ENCODE measurements around the gene RANBP10.
"Not testable (repeated sequence)": the region's sequence is repeated elsewhere in the genome, so short reads cannot be mapped to it uniquely, and the experiment has no call there.

RANBP10 gene

GRCh38 chr16:67704110-67704509 lies 102.2 kb downstream of the RANBP10 start:
- peaks cover 7% of the 10 kb centered on the region for H3K4me1 ChIP-seq (ENCODE audit: control insufficient read depth, insufficient read depth, low read length, poor library complexity, severe bottlenecking)
- H3K4me3 ChIP-seq (ENCODE audit: insufficient read depth, low read depth, low read length, poor library complexity, severe bottlenecking): no peak overlapping the region
- H3K9me3 ChIP-seq (ENCODE audit: control insufficient read depth, low read length): no peaks in the 10 kb centered on the region
- DNase-seq: no peak
- H3K27me3 ChIP-seq (replicated peaks; ENCODE audit: control insufficient read depth, insufficient read depth, low read length, poor library complexity, severe bottlenecking): no peaks in the 10 kb centered on the region
- no peak overlapping the region for H3K27ac ChIP-seq (ENCODE audit: insufficient read depth, low read length, poor library complexity, severe bottlenecking)
- no peaks in the 10 kb centered on the region for H3K36me3 ChIP-seq (ENCODE audit: control insufficient read depth, insufficient read depth, low read length)

GRCh38 chr16:67703626-67704025 lies 102.7 kb downstream of the RANBP10 start:
- no peaks in the 10 kb centered on the region for H3K27me3 ChIP-seq (replicated peaks; ENCODE audit: control insufficient read depth, insufficient read depth, low read length, poor library complexity, severe bottlenecking)
- H3K4me1 ChIP-seq (ENCODE audit: control insufficient read depth, insufficient read depth, low read length, poor library complexity, severe bottlenecking): peaks cover 7% of the 10 kb centered on the region
- no peak for DNase-seq
- peak overlapping the region; percentile 1 for H3K27ac ChIP-seq (ENCODE audit: insufficient read depth, low read length, poor library complexity, severe bottlenecking)
- no peak overlapping the region for H3K4me3 ChIP-seq (ENCODE audit: insufficient read depth, low read depth, low read length, poor library complexity, severe bottlenecking)
- no peaks in the 10 kb centered on the region for H3K36me3 ChIP-seq (ENCODE audit: control insufficient read depth, insufficient read depth, low read length)
- H3K9me3 ChIP-seq (ENCODE audit: control insufficient read depth, low read length): no peaks in the 10 kb centered on the region

GRCh38 chr16:67702130-67702529 lies 104.2 kb downstream of the RANBP10 start:
- H3K36me3 ChIP-seq (ENCODE audit: control insufficient read depth, insufficient read depth, low read length): no peaks in the 10 kb centered on the region
- DNase-seq: no peak
- no peak overlapping the region for H3K27ac ChIP-seq (ENCODE audit: insufficient read depth, low read length, poor library complexity, severe bottlenecking)
- H3K27me3 ChIP-seq (replicated peaks; ENCODE audit: control insufficient read depth, insufficient read depth, low read length, poor library complexity, severe bottlenecking): no peaks in the 10 kb centered on the region
- H3K9me3 ChIP-seq (ENCODE audit: control insufficient read depth, low read length): no peaks in the 10 kb centered on the region
- H3K4me1 ChIP-seq (ENCODE audit: control insufficient read depth, insufficient read depth, low read length, poor library complexity, severe bottlenecking): peaks cover 7% of the 10 kb centered on the region
- H3K4me3 ChIP-seq (ENCODE audit: insufficient read depth, low read depth, low read length, poor library complexity, severe bottlenecking): no peak overlapping the region

GRCh38 chr16:67701420-67701819 lies 104.9 kb downstream of the RANBP10 start:
- Histone ChIP-seq H3K4me1 (ENCODE audit: control insufficient read depth, insufficient read depth, low read length, poor library complexity, severe bottlenecking) (peaks cover 7% of the 10 kb centered on the region), H3K9me3 (ENCODE audit: control insufficient read depth, low read length) (no peaks in the 10 kb centered on the region), H3K27ac (ENCODE audit: insufficient read depth, low read length, poor library complexity, severe bottlenecking) (no peak overlapping the region), H3K36me3 (ENCODE audit: control insufficient read depth, insufficient read depth, low read length) (no peaks in the 10 kb centered on the region), H3K4me3 (ENCODE audit: insufficient read depth, low read depth, low read length, poor library complexity, severe bottlenecking) (no peak overlapping the region), H3K27me3 (replicated peaks; ENCODE audit: control insufficient read depth, insufficient read depth, low read length, poor library complexity, severe bottlenecking) (no peaks in the 10 kb centered on the region)
- no peak for DNase-seq

GRCh38 chr16:67699265-67699664 lies 107.1 kb downstream of the RANBP10 start:
- DNase-seq: no peak
- no peaks in the 10 kb centered on the region for H3K9me3 ChIP-seq (ENCODE audit: control insufficient read depth, low read length)
- no peaks in the 10 kb centered on the region for H3K27me3 ChIP-seq (replicated peaks; ENCODE audit: control insufficient read depth, insufficient read depth, low read length, poor library complexity, severe bottlenecking)
- no peak overlapping the region for H3K27ac ChIP-seq (ENCODE audit: insufficient read depth, low read length, poor library complexity, severe bottlenecking)
- H3K4me1 ChIP-seq (ENCODE audit: control insufficient read depth, insufficient read depth, low read length, poor library complexity, severe bottlenecking): peaks cover 7% of the 10 kb centered on the region
- no peaks in the 10 kb centered on the region for H3K36me3 ChIP-seq (ENCODE audit: control insufficient read depth, insufficient read depth, low read length)
- H3K4me3 ChIP-seq (ENCODE audit: insufficient read depth, low read depth, low read length, poor library complexity, severe bottlenecking): no peak overlapping the region

- Histone ChIP-seq H3K36me3 (ENCODE audit: control insufficient read depth, insufficient read depth, low read length) (no peaks in the 10 kb centered on the region), H3K27me3 (replicated peaks; ENCODE audit: control insufficient read depth, insufficient read depth, low read length, poor library complexity, severe bottlenecking) (no peaks in the 10 kb centered on the region), H3K4me3 (ENCODE audit: insufficient read depth, low read depth, low read length, poor library complexity, severe bottlenecking) (no peak overlapping the region), H3K9me3 (ENCODE audit: control insufficient read depth, low read length) (no peaks in the 10 kb centered on the region), H3K4me1 (ENCODE audit: control insufficient read depth, insufficient read depth, low read length, poor library complexity, severe bottlenecking) (no peaks in the 10 kb centered on the region), H3K27ac (ENCODE audit: insufficient read depth, low read length, poor library complexity, severe bottlenecking) (no peak overlapping the region)
- DNase-seq: no peak
Observed at GRCh38 chr16:67697422-67698185, 108.8 kb downstream of the RANBP10 start.

GRCh38 chr16:67694611-67695010 lies 111.7 kb downstream of the RANBP10 start:
- no peak overlapping the region for H3K4me3 ChIP-seq (ENCODE audit: insufficient read depth, low read depth, low read length, poor library complexity, severe bottlenecking)
- no peak overlapping the region for H3K27ac ChIP-seq (ENCODE audit: insufficient read depth, low read length, poor library complexity, severe bottlenecking)
- no peaks in the 10 kb centered on the region for H3K36me3 ChIP-seq (ENCODE audit: control insufficient read depth, insufficient read depth, low read length)
- H3K9me3 ChIP-seq (ENCODE audit: control insufficient read depth, low read length): no peaks in the 10 kb centered on the region
- no peak for DNase-seq
- H3K4me1 ChIP-seq (ENCODE audit: control insufficient read depth, insufficient read depth, low read length, poor library complexity, severe bottlenecking): no peaks in the 10 kb centered on the region
- no peaks in the 10 kb centered on the region for H3K27me3 ChIP-seq (replicated peaks; ENCODE audit: control insufficient read depth, insufficient read depth, low read length, poor library complexity, severe bottlenecking)

- not testable (repeated sequence) for H3K36me3 ChIP-seq (ENCODE audit: control insufficient read depth, insufficient read depth, low read length); H3K4me1 ChIP-seq (ENCODE audit: control insufficient read depth, insufficient read depth, low read length, poor library complexity, severe bottlenecking); H3K27ac ChIP-seq (ENCODE audit: insufficient read depth, low read length, poor library complexity, severe bottlenecking); H3K27me3 ChIP-seq (replicated peaks; ENCODE audit: control insufficient read depth, insufficient read depth, low read length, poor library complexity, severe bottlenecking); H3K4me3 ChIP-seq (ENCODE audit: insufficient read depth, low read depth, low read length, poor library complexity, severe bottlenecking); DNase-seq; H3K9me3 ChIP-seq (ENCODE audit: control insufficient read depth, low read length)
Observed at GRCh38 chr16:67693517-67694285, 112.7 kb downstream of the RANBP10 start.

- H3K9me3 ChIP-seq (ENCODE audit: control insufficient read depth, low read length): no peaks in the 10 kb centered on the region
- peaks cover 10% of the 10 kb centered on the region for H3K4me1 ChIP-seq (ENCODE audit: control insufficient read depth, insufficient read depth, low read length, poor library complexity, severe bottlenecking)
- H3K27ac ChIP-seq (ENCODE audit: insufficient read depth, low read length, poor library complexity, severe bottlenecking): peak overlapping the region; percentile 28
- H3K27me3 ChIP-seq (replicated peaks; ENCODE audit: control insufficient read depth, insufficient read depth, low read length, poor library complexity, severe bottlenecking): no peaks in the 10 kb centered on the region
- H3K36me3 ChIP-seq (ENCODE audit: control insufficient read depth, insufficient read depth, low read length): no peaks in the 10 kb centered on the region
- H3K4me3 ChIP-seq (ENCODE audit: insufficient read depth, low read depth, low read length, poor library complexity, severe bottlenecking): no peak overlapping the region
- DNase-seq: no peak
Observed at GRCh38 chr16:67685388-67686112, 120.8 kb downstream of the RANBP10 start.

GRCh38 chr16:67683767-67684166 lies 122.6 kb downstream of the RANBP10 start:
- Histone ChIP-seq H3K4me3 (ENCODE audit: insufficient read depth, low read depth, low read length, poor library complexity, severe bottlenecking) (no peak overlapping the region), H3K9me3 (ENCODE audit: control insufficient read depth, low read length) (no peaks in the 10 kb centered on the region), H3K36me3 (ENCODE audit: control insufficient read depth, insufficient read depth, low read length) (no peaks in the 10 kb centered on the region), H3K4me1 (ENCODE audit: control insufficient read depth, insufficient read depth, low read length, poor library complexity, severe bottlenecking) (peaks cover 10% of the 10 kb centered on the region), H3K27ac (ENCODE audit: insufficient read depth, low read length, poor library complexity, severe bottlenecking) (no peak overlapping the region), H3K27me3 (replicated peaks; ENCODE audit: control insufficient read depth, insufficient read depth, low read length, poor library complexity, severe bottlenecking) (no peaks in the 10 kb centered on the region)
- DNase-seq: no peak

Measured in effector memory CD4-positive, alpha-beta T cell (primary cell).